Endothelial cell of umbilical vein (primary cell): Measurements from ENCODE around the gene FBXO44. TPM values are rescaled to one million over a fixed set of nuclear protein-coding genes. Genes with fewer than 3 reads are reported as not detected.

ENCODE experiments used
- BruUV-seq: library from RNA; stranded (reverse); fragments of 400-500 nt; replicated peaks from 2 replicates; lab custom pipeline; 2021; lab: Mats Ljungman, UMichigan
- CTCF ChIA-PET: fragments of 300-600, 350-600 bp; sonication (Branson Sonifier 250); formaldehyde crosslinking; loops from one replicate; lab custom pipeline; 2021; ENCODE audit warnings: antibody characterized with exemption, inconsistent platforms; lab: Charles Lee
- POLR2A ChIA-PET: fragments of 300-600, 350-600 bp; sonication (Branson Sonifier 250); formaldehyde crosslinking; loops from one replicate; lab custom pipeline; 2021; ENCODE audit warnings: antibody characterized with exemption, inconsistent platforms; lab: Charles Lee
- DNase-seq: peaks from one replicate; pipeline ENCODE4 v3.0.0-alpha.2; 2011; ENCODE audit warnings: low read depth, low spot score
- FAIRE-seq: peaks from 2 replicates; lab custom pipeline; 2011; peaks lifted over from hg19 to GRCh38; lab: Jason Lieb, UNC
- H2AFZ ChIP-seq: 2 replicates; pipeline ENCODE4 v1.6.0; 2012; ENCODE audit warnings: low read depth, low read length, control low read depth, inconsistent platforms
- H3K27ac ChIP-seq: 2 replicates; pipeline ENCODE4 v1.5.1; 2011; ENCODE audit warnings: low read depth, mild to moderate bottlenecking, control low read depth, low read length, moderate library complexity; ENCODE audit not compliant: insufficient read depth
- H3K27me3 ChIP-seq, 2 experiments: 2 replicates each; pipeline versions ENCODE4 v1.6.0 to v1.6.1; 2011; ENCODE audit warnings: low read length in 2 of 2, mixed read lengths in 1 of 2; ENCODE audit not compliant: control insufficient read depth in 2 of 2, insufficient read depth in 2 of 2
- H3K36me3 ChIP-seq, 2 experiments: 2 replicates in 1 of 2; 3 replicates in 1 of 2; pipeline ENCODE4 v1.5.1; 2011; ENCODE audit warnings: low read length in 2 of 2, mild to moderate bottlenecking in 1 of 2, moderate library complexity in 1 of 2; ENCODE audit not compliant: control insufficient read depth in 2 of 2, insufficient read depth in 2 of 2; ENCODE audit errors: extremely low read depth in 1 of 2
- H3K4me1 ChIP-seq: 3 replicates; pipeline ENCODE4 v1.5.1; 2011; ENCODE audit warnings: mild to moderate bottlenecking, low read length; ENCODE audit not compliant: control insufficient read depth, insufficient read depth; ENCODE audit errors: extremely low read depth
- H3K4me2 ChIP-seq: 2 replicates; pipeline ENCODE4 v1.6.1; 2011; ENCODE audit warnings: low read length, control low read depth, mixed read lengths; ENCODE audit not compliant: insufficient read depth
- H3K4me3 ChIP-seq, 3 experiments: fragments of 200-600 bp in 1 of 3; sonication (generic), shearing (Covaris generic) in 1 of 3; replicated peaks in 1 of 3; 2 replicates each; pipeline ENCODE4 v1.5.1; 2011 to 2016; ENCODE audit warnings: control low read depth in 3 of 3, low read length in 3 of 3, mild to moderate bottlenecking in 2 of 3, inconsistent platforms in 1 of 3, low read depth in 1 of 3, moderate library complexity in 1 of 3; ENCODE audit not compliant: insufficient read depth in 1 of 3
- H3K79me2 ChIP-seq: 2 replicates; pipeline ENCODE4 v1.6.0; 2012; ENCODE audit warnings: low read length, inconsistent platforms; ENCODE audit not compliant: control insufficient read depth, insufficient read depth
- H3K9ac ChIP-seq: replicated peaks from 2 replicates; pipeline ENCODE3; 2011; ENCODE audit warnings: low read length, control low read depth; ENCODE audit not compliant: insufficient read depth; ENCODE audit errors: extremely low read depth
- H3K9me1 ChIP-seq: replicated peaks from 3 replicates; pipeline ENCODE4 v1.6.0; 2011; ENCODE audit warnings: mild to moderate bottlenecking, low read length; ENCODE audit not compliant: control insufficient read depth, insufficient read depth; ENCODE audit errors: extremely low read depth
- H3K9me3 ChIP-seq: replicated peaks from 2 replicates; pipeline ENCODE4 v1.5.1; 2012; ENCODE audit warnings: low read length, inconsistent platforms; ENCODE audit not compliant: control insufficient read depth, insufficient read depth
- H4K20me1 ChIP-seq: replicated peaks from 2 replicates; pipeline ENCODE3; 2011; ENCODE audit warnings: mild to moderate bottlenecking, low read length; ENCODE audit not compliant: control insufficient read depth, insufficient read depth; ENCODE audit errors: extremely low read depth
- CTCF ChIP-seq, 2 donors: IDR thresholded peaks; 1 replicate in 1 of 2; 2 replicates in 1 of 2; pipeline ENCODE4 v1.5.1; 2011; ENCODE audit warnings: low read length in 2 of 2, mild to moderate bottlenecking in 2 of 2, moderate library complexity in 2 of 2, control low read depth in 1 of 2, inconsistent platforms in 1 of 2, low read depth in 1 of 2; ENCODE audit not compliant: insufficient read depth in 1 of 2; ENCODE audit errors: extremely low read depth in 1 of 2
- EZH2 ChIP-seq: IDR thresholded peaks from 2 replicates; pipeline ENCODE4 v1.6.1; 2012; ENCODE audit warnings: borderline replicate concordance, low read depth, mild to moderate bottlenecking, moderate library complexity, low read length, inconsistent platforms; ENCODE audit not compliant: severe bottlenecking
- GATA2 ChIP-seq: IDR thresholded peaks from 2 replicates; pipeline ENCODE4 v1.7.0; 2011; ENCODE audit warnings: low read depth, mild to moderate bottlenecking, moderate library complexity, mixed read lengths, low read length; ENCODE audit not compliant: insufficient read length, insufficient read depth
- JUN ChIP-seq: IDR thresholded peaks from 2 replicates; pipeline ENCODE4 v1.6.1; 2011; ENCODE audit warnings: borderline replicate concordance, low read depth; ENCODE audit not compliant: insufficient read length, insufficient read depth
- MAX ChIP-seq: IDR thresholded peaks from 2 replicates; pipeline ENCODE4 v1.6.1; 2011; ENCODE audit not compliant: insufficient read depth, insufficient read length
- MYC ChIP-seq: IDR thresholded peaks from one replicate; pipeline ENCODE4 v1.6.1; 2011; ENCODE audit warnings: mild to moderate bottlenecking, low read depth, low read length
- POLR2A ChIP-seq: IDR thresholded peaks from 2 replicates; pipeline ENCODE4 v1.6.1; 2012; ENCODE audit warnings: low read depth, mild to moderate bottlenecking, control low read depth, low read length
- POLR2AphosphoS5 ChIP-seq: IDR thresholded peaks from 2 replicates; pipeline ENCODE4 v1.6.1; 2012; ENCODE audit warnings: low read depth, mild to moderate bottlenecking, control low read depth, low read length, moderate library complexity; ENCODE audit not compliant: insufficient read depth
- dilution Hi-C: fragments of 300-500 bp; cut with MboI; formaldehyde crosslinking; loops from one replicate; pipeline ENCODE4 v1.15.0; 2019; ENCODE audit warnings: low sequenced_read_pairs; ENCODE audit not compliant: extremely low pct_ligation_motif_present
- intact Hi-C: fragments of 100-400 bp; cut with micrococcal nuclease; formaldehyde crosslinking; loops from one replicate; pipeline ENCODE4 v1.10.0; 2022
- polyA plus RNA-seq, 4 experiments: library from polyadenylated mRNA; depleted of rRNA in 3 of 4; stranded (reverse) in 3 of 4; unstranded in 1 of 4; fragments of >200 nt; gene quantifications; 2 replicates each; pipeline versions ENCODE4 v1.2.1 to v1.2.3, GENCODE V29; 2011 to 2012; ENCODE audit warnings: missing spikeins in 1 of 4
- total RNA-seq: library from RNA; stranded (reverse); gene quantifications from 2 replicates; pipeline ENCODE4 v1.2.3, GENCODE V29; 2021

Gene FBXO44
- total and polyA plus RNA-seq, 2 donors (not counting 3 experiments of a cell fraction or from before 2014, with no cell fraction given): 16.8 to 22.5 TPM

GRCh38 chr1:11661103-11661502 lies 6.4 kb downstream of the FBXO44 start:
- H3K9me3 ChIP-seq: no peaks in the 10 kb centered on the region
- H3K9me1 ChIP-seq: no peaks in the 10 kb centered on the region
- TF ChIP-seq MYC (no peak), POLR2A (no peak), CTCF (IDR thresholded peaks at IDR 0.05; ENCODE audit: extremely low read depth in 1 of 2, insufficient read depth in 1 of 2, low read depth in 1 of 2, low read length in 2 of 2) (no peak), POLR2AphosphoS5 (no peak), EZH2 (no peak), MAX (no peak), JUN (no peak), GATA2 (no peak)
- no TSS peak for BruUV-seq
- no peaks in the 10 kb centered on the region for H4K20me1 ChIP-seq
- no peaks in the 10 kb centered on the region for H3K27me3 ChIP-seq
- DNase-seq (no peak), FAIRE-seq (no peak)
- no peak overlapping the region for H2AFZ ChIP-seq
- ChIA-PET CTCF (interaction anchor here (1.7 to 8.9 kb wide), 2 partner anchors 11 to 57 kb away, joined by 8 to 170 read pairs; no protein-coding TSS in a partner anchor), POLR2A (interaction anchor here (1.3 kb wide), 1 partner anchor 399 kb away, joined by 3 read pairs; the partner anchor contains the start of gene MTOR)
- intact Hi-C loops (no loop called here), dilution Hi-C loops (no loop called here)
- no peak overlapping the region for H3K9ac ChIP-seq
- H3K27ac ChIP-seq: no peak overlapping the region
- H3K4me1 ChIP-seq: no peaks in the 10 kb centered on the region
- H3K4me2 ChIP-seq: no peak overlapping the region
- no peak overlapping the region for H3K4me3 ChIP-seq
- H3K79me2 ChIP-seq: no peaks in the 10 kb centered on the region
- H3K36me3 ChIP-seq: no peaks in the 10 kb centered on the region
